ENCODE measurements around the gene PMPCA. TPM values are rescaled to one million over a fixed set of nuclear protein-coding genes. Genes with fewer than 3 reads are reported as not detected.

Gene PMPCA
- total RNA-seq, 2 donors from 2014 or later, result 82.7 to 85.4 TPM

DNA sequence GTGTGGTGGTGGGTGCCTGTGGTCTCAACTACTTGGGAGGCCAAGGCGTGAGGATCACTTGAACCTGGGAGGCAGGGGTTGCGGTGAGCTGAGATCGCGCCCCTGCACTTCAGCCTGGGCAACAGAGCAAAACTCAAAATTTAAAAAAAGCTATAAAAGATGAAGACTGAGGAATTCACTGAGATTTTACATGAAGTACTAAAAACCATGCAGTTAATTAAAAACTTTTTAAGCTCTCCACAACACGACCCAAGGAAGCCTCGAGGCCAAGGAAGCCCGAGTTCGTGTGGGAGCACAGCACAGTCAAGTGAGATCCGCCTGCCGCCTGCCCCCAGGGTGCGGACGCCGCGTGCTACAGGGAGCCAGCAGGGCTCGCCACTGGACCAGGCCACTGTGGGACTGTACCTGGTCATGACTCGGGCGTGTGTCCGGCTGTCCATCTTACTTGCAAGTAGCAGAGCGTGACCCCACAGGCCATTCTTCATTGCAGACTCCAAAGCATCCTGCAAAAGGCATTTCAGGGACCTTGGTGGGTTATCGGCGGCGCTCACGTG lies 50.4 kb downstream of the PMPCA start:
- Mint-ChIP-seq H3K27me3 (ENCODE audit: insufficient read depth) (no peaks in the 10 kb centered on the region), H3K36me3 (ENCODE audit: low read depth) (peaks cover 88% of the 10 kb centered on the region), H3K4me3 (no peak overlapping the region), H3K27ac (no peak overlapping the region), H3K4me1 (no peaks in the 10 kb centered on the region), H3K9me3 (no peaks in the 10 kb centered on the region)
- no peak for DNase-seq
- TF ChIP-seq, protein P1, sequence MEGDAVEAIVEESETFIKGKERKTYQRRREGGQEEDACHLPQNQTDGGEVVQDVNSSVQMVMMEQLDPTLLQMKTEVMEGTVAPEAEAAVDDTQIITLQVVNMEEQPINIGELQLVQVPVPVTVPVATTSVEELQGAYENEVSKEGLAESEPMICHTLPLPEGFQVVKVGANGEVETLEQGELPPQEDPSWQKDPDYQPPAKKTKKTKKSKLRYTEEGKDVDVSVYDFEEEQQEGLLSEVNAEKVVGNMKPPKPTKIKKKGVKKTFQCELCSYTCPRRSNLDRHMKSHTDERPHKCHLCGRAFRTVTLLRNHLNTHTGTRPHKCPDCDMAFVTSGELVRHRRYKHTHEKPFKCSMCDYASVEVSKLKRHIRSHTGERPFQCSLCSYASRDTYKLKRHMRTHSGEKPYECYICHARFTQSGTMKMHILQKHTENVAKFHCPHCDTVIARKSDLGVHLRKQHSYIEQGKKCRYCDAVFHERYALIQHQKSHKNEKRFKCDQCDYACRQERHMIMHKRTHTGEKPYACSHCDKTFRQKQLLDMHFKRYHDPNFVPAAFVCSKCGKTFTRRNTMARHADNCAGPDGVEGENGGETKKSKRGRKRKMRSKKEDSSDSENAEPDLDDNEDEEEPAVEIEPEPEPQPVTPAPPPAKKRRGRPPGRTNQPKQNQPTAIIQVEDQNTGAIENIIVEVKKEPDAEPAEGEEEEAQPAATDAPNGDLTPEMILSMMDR (conservative IDR thresholded peaks at IDR 0.05), result no peak
- Histone ChIP-seq H3K9me3 (ENCODE audit: control insufficient read depth, low read length) (no peaks in the 10 kb centered on the region), H3K4me3 (ENCODE audit: low read length) (no peak overlapping the region), H3K27ac (ENCODE audit: low read depth, low read length) (no peak overlapping the region), H3K36me3 (ENCODE audit: control insufficient read depth, insufficient read depth, low read length) (peaks cover 85% of the 10 kb centered on the region), H3K9ac (ENCODE audit: extremely low read depth, low read length, poor library complexity, severe bottlenecking) (no peak overlapping the region), H3K27me3 (ENCODE audit: control insufficient read depth, insufficient read depth, low read length, poor library complexity, severe bottlenecking) (no peaks in the 10 kb centered on the region), H3K4me1 (ENCODE audit: control insufficient read depth, insufficient read depth, low read length) (no peaks in the 10 kb centered on the region)
- 95 to 98% methylated on average over 22 to 23 of the region's 23 CpGs for WGBS, 2 experiments (ENCODE audit: insufficient coverage in 1 of 2, insufficient read length in 1 of 2)

DNA sequence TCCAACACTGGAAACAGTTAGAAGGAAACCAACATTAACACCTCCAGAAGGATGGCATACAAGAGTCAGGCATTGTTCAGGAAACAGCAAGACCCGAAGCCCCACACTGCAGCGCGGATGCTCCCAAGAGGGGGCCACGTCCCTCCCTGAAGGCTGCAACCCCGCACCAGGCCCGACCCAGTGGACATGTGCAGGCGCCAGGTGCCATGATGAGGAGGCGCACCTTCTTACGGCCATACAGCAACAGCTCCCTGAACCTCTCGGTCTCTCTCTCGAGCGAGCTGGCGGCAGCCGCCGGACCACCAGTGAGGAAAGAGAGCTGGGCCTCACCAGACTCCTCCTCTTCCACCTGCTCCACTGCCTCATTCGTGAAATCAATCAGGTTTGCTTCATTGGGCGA lies 52.2 kb downstream of the PMPCA start:
- Mint-ChIP-seq H3K36me3 (ENCODE audit: low read depth) (peaks cover 84% of the 10 kb centered on the region), H3K27me3 (ENCODE audit: insufficient read depth) (no peaks in the 10 kb centered on the region), H3K4me1 (no peaks in the 10 kb centered on the region), H3K27ac (no peak overlapping the region), H3K9me3 (no peaks in the 10 kb centered on the region), H3K4me3 (no peak overlapping the region)
- H3K4me1 ChIP-seq (ENCODE audit: control insufficient read depth, insufficient read depth, low read length), result no peaks in the 10 kb centered on the region
- no peak for DNase-seq
- TF ChIP-seq, protein P1 (conservative IDR thresholded peaks at IDR 0.05), result no peak
- no peak overlapping the region for H3K9ac ChIP-seq (ENCODE audit: extremely low read depth, low read length, poor library complexity, severe bottlenecking)
- no peak overlapping the region for H3K27ac ChIP-seq (ENCODE audit: low read depth, low read length)
- H3K27me3 ChIP-seq (ENCODE audit: control insufficient read depth, insufficient read depth, low read length, poor library complexity, severe bottlenecking), result no peaks in the 10 kb centered on the region
- H3K9me3 ChIP-seq (ENCODE audit: control insufficient read depth, low read length), result no peaks in the 10 kb centered on the region
- H3K36me3 ChIP-seq (ENCODE audit: control insufficient read depth, insufficient read depth, low read length), result peaks cover 83% of the 10 kb centered on the region
- WGBS, 2 experiments (ENCODE audit: insufficient coverage in 1 of 2, insufficient read length in 1 of 2), result 96% methylated on average over 17 of the region's 17 CpGs
- no peak overlapping the region for H3K4me3 ChIP-seq (ENCODE audit: low read length)

DNA sequence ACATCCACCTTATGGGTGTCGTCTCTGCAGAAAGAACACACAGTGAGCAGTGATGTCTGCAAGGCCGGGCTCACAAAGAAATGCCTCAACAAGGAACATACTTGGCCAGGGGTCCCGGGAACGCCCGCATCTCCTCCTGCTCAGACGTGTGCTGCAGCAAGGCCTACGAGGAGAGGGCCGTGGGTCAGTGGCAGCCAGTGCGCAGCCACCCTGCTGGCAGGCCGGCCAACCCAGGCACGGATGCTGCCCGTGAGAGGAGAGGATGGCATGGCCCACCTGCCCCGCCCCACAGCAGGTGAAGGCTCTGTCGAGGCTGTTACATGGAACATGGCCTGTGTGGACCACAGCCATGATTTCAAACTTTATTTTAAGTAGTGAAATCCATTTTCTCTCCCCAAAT lies 53.1 kb downstream of the PMPCA start:
- H3K4me3 ChIP-seq (ENCODE audit: low read length), result no peak overlapping the region
- Mint-ChIP-seq H3K27ac (no peak overlapping the region), H3K4me1 (no peaks in the 10 kb centered on the region), H3K36me3 (ENCODE audit: low read depth) (peaks cover 79% of the 10 kb centered on the region), H3K4me3 (no peak overlapping the region), H3K27me3 (ENCODE audit: insufficient read depth) (no peaks in the 10 kb centered on the region), H3K9me3 (no peaks in the 10 kb centered on the region)
- TF ChIP-seq, protein P1 (conservative IDR thresholded peaks at IDR 0.05), result no peak
- H3K36me3 ChIP-seq (ENCODE audit: control insufficient read depth, insufficient read depth, low read length), result peaks cover 84% of the 10 kb centered on the region
- WGBS, 2 experiments (ENCODE audit: insufficient coverage in 1 of 2, insufficient read length in 1 of 2), result 95 to 97% methylated on average over 13 to 14 of the region's 14 CpGs
- no peak overlapping the region for H3K9ac ChIP-seq (ENCODE audit: extremely low read depth, low read length, poor library complexity, severe bottlenecking)
- no peak for DNase-seq
- H3K9me3 ChIP-seq (ENCODE audit: control insufficient read depth, low read length), result no peaks in the 10 kb centered on the region
- H3K27me3 ChIP-seq (ENCODE audit: control insufficient read depth, insufficient read depth, low read length, poor library complexity, severe bottlenecking), result no peaks in the 10 kb centered on the region
- no peak overlapping the region for H3K27ac ChIP-seq (ENCODE audit: low read depth, low read length)
- no peaks in the 10 kb centered on the region for H3K4me1 ChIP-seq (ENCODE audit: control insufficient read depth, insufficient read depth, low read length)
